Measurements from ENCODE around the gene CERK.
"Not testable (repeated sequence)": the region's sequence is repeated elsewhere in the genome, so short reads cannot be mapped to it uniquely, and the experiment has no call there.

Gene CERK

GRCh38 chr22:46734213-46734722, 3.8 kb downstream of the CERK start:
- H3K36me3 ChIP-seq (ENCODE audit: control insufficient read depth, insufficient read depth, low read length); H3K27me3 ChIP-seq (ENCODE audit: control insufficient read depth, insufficient read depth, low read length); H3K4me1 ChIP-seq (ENCODE audit: control insufficient read depth, insufficient read depth, low read length); H3K9me3 ChIP-seq (ENCODE audit: control insufficient read depth, insufficient read depth, low read length); H3K4me3 ChIP-seq (ENCODE audit: low read depth, low read length); H3K9ac ChIP-seq (ENCODE audit: low read depth, low read length): not testable (repeated sequence)

GRCh38 chr22:46732513-46732912, 5.5 kb downstream of the CERK start:
- peaks cover 8% of the 10 kb centered on the region for H3K4me1 ChIP-seq (ENCODE audit: control insufficient read depth, insufficient read depth, low read length)
- H3K27me3 ChIP-seq (ENCODE audit: control insufficient read depth, insufficient read depth, low read length): no peaks in the 10 kb centered on the region
- no peak overlapping the region for H3K4me3 ChIP-seq (ENCODE audit: low read depth, low read length)
- H3K9ac ChIP-seq (ENCODE audit: low read depth, low read length): no peak overlapping the region
- H3K36me3 ChIP-seq (ENCODE audit: control insufficient read depth, insufficient read depth, low read length): no peaks in the 10 kb centered on the region
- no peaks in the 10 kb centered on the region for H3K9me3 ChIP-seq (ENCODE audit: control insufficient read depth, insufficient read depth, low read length)

DNA sequence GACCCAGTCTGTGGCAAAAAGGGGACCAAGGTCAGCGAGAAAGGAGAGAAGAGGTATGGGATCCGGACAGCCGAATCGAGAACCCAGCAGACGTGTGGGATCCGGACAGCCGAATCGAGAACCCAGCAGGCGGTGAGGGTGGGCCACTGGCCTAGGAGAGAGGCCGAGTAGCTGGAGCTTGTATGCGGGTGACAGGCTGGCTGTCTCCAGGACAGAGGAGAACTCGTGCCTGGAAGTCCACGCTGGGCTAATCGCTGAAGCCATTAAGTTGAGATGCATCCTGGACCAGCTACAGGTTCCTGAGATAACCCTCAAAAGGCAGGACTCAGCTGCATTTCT, 6.0 kb downstream of the CERK start:
- peaks cover 8% of the 10 kb centered on the region for H3K4me1 ChIP-seq (ENCODE audit: control insufficient read depth, insufficient read depth, low read length)

GRCh38 chr22:46731246-46732040, 6.6 kb downstream of the CERK start:
- Histone ChIP-seq H3K36me3 (ENCODE audit: control insufficient read depth, insufficient read depth, low read length) (no peaks in the 10 kb centered on the region), H3K4me1 (ENCODE audit: control insufficient read depth, insufficient read depth, low read length) (peaks cover 6% of the 10 kb centered on the region), H3K27me3 (ENCODE audit: control insufficient read depth, insufficient read depth, low read length) (no peaks in the 10 kb centered on the region), H3K4me3 (ENCODE audit: low read depth, low read length) (no peak overlapping the region), H3K9me3 (ENCODE audit: control insufficient read depth, insufficient read depth, low read length) (no peaks in the 10 kb centered on the region), H3K9ac (ENCODE audit: low read depth, low read length) (no peak overlapping the region)

More for the DNA sequence above, 6.0 kb downstream of the CERK start:
- no peak overlapping the region for H3K4me3 ChIP-seq (ENCODE audit: low read depth, low read length)
- no peak overlapping the region for H3K9ac ChIP-seq (ENCODE audit: low read depth, low read length)
- no peaks in the 10 kb centered on the region for H3K27me3 ChIP-seq (ENCODE audit: control insufficient read depth, insufficient read depth, low read length)
- H3K9me3 ChIP-seq (ENCODE audit: control insufficient read depth, insufficient read depth, low read length): no peaks in the 10 kb centered on the region
- H3K36me3 ChIP-seq (ENCODE audit: control insufficient read depth, insufficient read depth, low read length): no peaks in the 10 kb centered on the region

DNA sequence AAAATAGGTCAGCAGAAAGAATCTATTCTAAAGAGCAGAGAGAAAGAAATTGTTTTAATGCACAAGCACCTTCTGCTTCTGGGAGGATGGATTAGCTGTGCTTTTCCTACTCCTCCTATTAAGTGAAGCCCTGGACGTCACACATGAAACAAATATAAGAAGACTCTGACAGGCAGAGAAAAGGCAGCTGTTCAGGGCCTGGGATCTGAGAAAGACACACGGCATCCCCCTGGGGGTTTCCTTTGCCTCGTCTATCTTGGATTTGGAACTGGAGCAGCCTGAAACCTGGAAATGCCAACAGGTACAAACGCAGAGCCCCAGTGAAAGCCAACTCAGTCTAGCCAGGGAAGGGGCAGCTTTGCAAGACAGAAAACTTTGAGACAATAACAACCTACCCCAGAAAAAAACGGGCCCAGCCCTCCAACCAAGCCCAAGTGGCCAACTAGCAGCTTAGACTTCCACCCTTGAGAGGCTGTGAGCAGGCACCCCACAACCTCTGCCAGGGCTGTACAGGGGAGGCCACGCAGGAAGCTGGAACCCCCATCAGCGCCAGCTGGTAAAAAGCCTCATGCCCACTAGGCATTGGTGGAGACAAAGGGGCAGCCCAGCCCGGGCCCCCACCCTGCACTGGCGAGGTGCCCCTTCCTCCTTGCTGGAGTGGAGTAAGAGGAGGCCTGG, 7.3 kb downstream of the CERK start:
- Histone ChIP-seq H3K36me3 (ENCODE audit: control insufficient read depth, insufficient read depth, low read length) (no peaks in the 10 kb centered on the region), H3K27me3 (ENCODE audit: control insufficient read depth, insufficient read depth, low read length) (no peaks in the 10 kb centered on the region), H3K9ac (ENCODE audit: low read depth, low read length) (no peak overlapping the region), H3K9me3 (ENCODE audit: control insufficient read depth, insufficient read depth, low read length) (no peaks in the 10 kb centered on the region), H3K4me3 (ENCODE audit: low read depth, low read length) (no peak overlapping the region), H3K4me1 (ENCODE audit: control insufficient read depth, insufficient read depth, low read length) (peaks cover 5% of the 10 kb centered on the region)

- no peak overlapping the region for H3K4me3 ChIP-seq (ENCODE audit: low read depth, low read length)
- H3K9ac ChIP-seq (ENCODE audit: low read depth, low read length): no peak overlapping the region
- H3K9me3 ChIP-seq (ENCODE audit: control insufficient read depth, insufficient read depth, low read length): no peaks in the 10 kb centered on the region
- no peaks in the 10 kb centered on the region for H3K27me3 ChIP-seq (ENCODE audit: control insufficient read depth, insufficient read depth, low read length)
- no peaks in the 10 kb centered on the region for H3K36me3 ChIP-seq (ENCODE audit: control insufficient read depth, insufficient read depth, low read length)
- peaks cover 2% of the 10 kb centered on the region for H3K4me1 ChIP-seq (ENCODE audit: control insufficient read depth, insufficient read depth, low read length)
Measured at GRCh38 chr22:46728470-46728869, 9.6 kb downstream of the CERK start.

DNA sequence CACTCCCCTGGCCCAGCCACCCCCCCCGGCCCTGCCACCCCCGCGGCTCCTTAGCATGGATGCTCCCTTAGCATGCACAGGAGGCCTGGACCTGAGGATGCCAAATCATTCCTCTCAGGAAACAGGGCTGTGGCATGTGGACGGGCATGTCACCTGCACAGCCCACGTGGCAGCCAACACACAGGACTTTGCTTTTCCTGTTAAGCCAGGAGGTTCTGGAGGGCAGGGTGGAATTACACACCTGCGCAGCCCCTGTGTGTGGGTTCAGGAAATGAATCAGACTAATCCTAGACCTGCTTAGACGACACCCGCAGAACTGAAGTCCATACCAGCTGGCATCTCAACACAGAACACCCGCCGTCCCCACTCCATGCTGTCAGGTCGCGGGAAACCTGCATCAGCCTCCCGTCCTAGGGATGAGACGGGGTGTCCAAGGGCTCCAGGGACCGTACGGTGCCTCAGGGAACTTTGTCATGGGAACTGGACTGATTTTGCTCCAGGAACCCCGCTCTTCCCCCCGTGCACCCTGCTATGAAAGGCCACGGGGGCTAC, 10.2 kb downstream of the CERK start:
- no peaks in the 10 kb centered on the region for H3K36me3 ChIP-seq (ENCODE audit: control insufficient read depth, insufficient read depth, low read length)
- H3K9me3 ChIP-seq (ENCODE audit: control insufficient read depth, insufficient read depth, low read length): no peaks in the 10 kb centered on the region
- H3K4me1 ChIP-seq (ENCODE audit: control insufficient read depth, insufficient read depth, low read length): peaks cover 2% of the 10 kb centered on the region
- H3K4me3 ChIP-seq (ENCODE audit: low read depth, low read length): no peak overlapping the region
- no peaks in the 10 kb centered on the region for H3K27me3 ChIP-seq (ENCODE audit: control insufficient read depth, insufficient read depth, low read length)
- no peak overlapping the region for H3K9ac ChIP-seq (ENCODE audit: low read depth, low read length)

DNA sequence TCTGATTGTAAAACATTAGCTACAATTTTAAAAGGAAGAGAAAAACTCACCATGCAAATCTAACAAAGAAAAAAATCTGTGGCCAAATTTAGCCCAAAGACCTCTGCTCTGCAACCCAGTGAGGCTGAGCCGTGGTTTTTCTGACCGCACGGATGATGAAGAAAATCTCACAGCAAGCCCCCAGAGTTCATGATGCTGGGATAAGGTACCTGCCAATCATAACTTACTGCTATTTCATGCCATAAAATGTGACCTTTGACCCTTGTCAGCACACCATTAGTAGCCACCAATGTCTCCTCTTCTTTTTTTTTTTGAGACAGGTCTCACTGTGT, 11.1 kb downstream of the CERK start:
- H3K4me3 ChIP-seq (ENCODE audit: low read depth, low read length): no peak overlapping the region
- H3K36me3 ChIP-seq (ENCODE audit: control insufficient read depth, insufficient read depth, low read length): no peaks in the 10 kb centered on the region
- H3K9me3 ChIP-seq (ENCODE audit: control insufficient read depth, insufficient read depth, low read length): no peaks in the 10 kb centered on the region
- no peaks in the 10 kb centered on the region for H3K27me3 ChIP-seq (ENCODE audit: control insufficient read depth, insufficient read depth, low read length)
- H3K4me1 ChIP-seq (ENCODE audit: control insufficient read depth, insufficient read depth, low read length): peaks cover under 1% of the 10 kb centered on the region
- H3K9ac ChIP-seq (ENCODE audit: low read depth, low read length): no peak overlapping the region

DNA sequence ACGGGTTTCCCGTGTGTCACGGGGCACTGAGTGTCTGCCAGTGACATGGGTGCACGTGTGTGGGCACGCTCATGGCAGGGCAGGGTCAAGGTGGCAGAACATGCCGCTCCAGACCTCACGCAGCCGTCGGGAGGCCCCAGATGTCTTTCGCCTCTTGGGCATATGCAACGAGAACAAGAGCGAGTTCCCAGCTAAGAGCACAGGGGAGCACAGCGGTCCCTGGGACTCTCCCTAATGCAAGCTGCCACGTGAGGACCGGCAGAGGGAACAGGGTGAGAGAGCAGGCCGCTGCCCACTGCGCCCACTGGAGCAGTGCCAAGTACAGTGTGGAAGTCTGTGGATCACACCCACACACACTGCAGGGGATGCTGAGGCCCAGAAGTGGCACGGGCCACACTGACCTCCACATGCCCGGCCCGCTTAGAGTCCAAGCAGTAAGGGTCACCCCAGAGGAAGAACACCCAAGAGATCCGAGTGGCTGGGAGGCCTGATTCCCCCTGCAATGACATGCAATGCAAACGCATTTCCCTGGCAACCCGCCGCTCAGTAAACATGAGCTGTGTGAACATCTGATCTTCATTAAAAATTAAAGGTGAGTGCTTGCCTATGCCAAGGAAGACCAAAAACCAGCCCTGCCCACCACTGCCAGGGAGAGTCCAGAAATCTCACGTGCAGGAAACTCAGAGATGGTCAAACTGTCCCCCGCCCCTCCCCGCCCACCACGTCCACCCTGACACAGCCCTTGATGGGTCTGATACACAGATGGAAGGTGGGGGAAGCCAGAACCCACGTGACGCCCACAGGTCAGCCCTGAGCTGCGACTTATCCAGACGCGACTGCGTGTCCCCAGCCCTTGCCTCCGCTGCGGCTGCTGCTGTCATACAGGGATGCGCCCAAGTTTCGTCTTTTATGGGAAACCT, 11.7 kb downstream of the CERK start:
- Histone ChIP-seq H3K4me3 (ENCODE audit: low read depth, low read length) (no peak overlapping the region), H3K4me1 (ENCODE audit: control insufficient read depth, insufficient read depth, low read length) (no peaks in the 10 kb centered on the region), H3K36me3 (ENCODE audit: control insufficient read depth, insufficient read depth, low read length) (no peaks in the 10 kb centered on the region), H3K27me3 (ENCODE audit: control insufficient read depth, insufficient read depth, low read length) (no peaks in the 10 kb centered on the region), H3K9ac (ENCODE audit: low read depth, low read length) (no peak overlapping the region), H3K9me3 (ENCODE audit: control insufficient read depth, insufficient read depth, low read length) (no peaks in the 10 kb centered on the region)

- Histone ChIP-seq H3K27me3 (ENCODE audit: control insufficient read depth, insufficient read depth, low read length) (no peaks in the 10 kb centered on the region), H3K9me3 (ENCODE audit: control insufficient read depth, insufficient read depth, low read length) (no peaks in the 10 kb centered on the region), H3K36me3 (ENCODE audit: control insufficient read depth, insufficient read depth, low read length) (peaks cover under 1% of the 10 kb centered on the region), H3K4me3 (ENCODE audit: low read depth, low read length) (no peak overlapping the region), H3K4me1 (ENCODE audit: control insufficient read depth, insufficient read depth, low read length) (no peaks in the 10 kb centered on the region), H3K9ac (ENCODE audit: low read depth, low read length) (no peak overlapping the region)
Measured at GRCh38 chr22:46725096-46725495, 13.0 kb downstream of the CERK start.

DNA sequence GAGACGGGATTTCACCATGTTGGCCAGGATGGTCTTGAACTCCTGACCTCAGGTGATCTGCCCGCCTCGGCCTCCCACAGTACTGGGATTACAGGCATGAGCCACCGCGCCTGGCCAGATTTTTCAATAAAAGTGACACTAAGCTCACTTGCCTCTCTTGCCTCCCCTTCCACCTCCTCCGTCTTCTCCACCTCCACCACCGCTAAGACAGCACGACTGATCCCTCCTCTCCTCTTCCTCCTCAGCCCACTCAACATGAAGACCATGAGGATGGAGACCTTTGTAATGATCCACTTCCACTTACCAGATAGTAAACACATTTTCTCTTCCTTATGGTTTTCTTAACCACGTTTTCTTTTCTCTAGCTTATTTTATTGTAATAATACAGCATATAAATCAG, 14.2 kb downstream of the CERK start:
- peaks cover 10% of the 10 kb centered on the region for H3K36me3 ChIP-seq (ENCODE audit: control insufficient read depth, insufficient read depth, low read length)
- no peak overlapping the region for H3K4me3 ChIP-seq (ENCODE audit: low read depth, low read length)
- H3K9ac ChIP-seq (ENCODE audit: low read depth, low read length): no peak overlapping the region
- H3K9me3 ChIP-seq (ENCODE audit: control insufficient read depth, insufficient read depth, low read length): no peaks in the 10 kb centered on the region
- H3K27me3 ChIP-seq (ENCODE audit: control insufficient read depth, insufficient read depth, low read length): no peaks in the 10 kb centered on the region
- no peaks in the 10 kb centered on the region for H3K4me1 ChIP-seq (ENCODE audit: control insufficient read depth, insufficient read depth, low read length)
